Neural progenitor cell (in vitro differentiated cells): ENCODE data around the gene ARSK. TPM values are rescaled to one million over a fixed set of nuclear protein-coding genes. Genes with fewer than 3 reads are reported as not detected.

Experiments used
- DNase-seq: peaks from one replicate; pipeline ENCODE4 v3.0.0-alpha.2; 2016; ENCODE audit warnings: low spot score
- H2AFZ ChIP-seq: fragments of 200-600 bp; sonication (generic); replicated peaks from 2 replicates; pipeline ENCODE4 v1.6.1; 2016; ENCODE audit warnings: antibody characterized with exemption
- H3F3A ChIP-seq: fragments of 200-600 bp; sonication (generic); 2 replicates; pipeline ENCODE4 v1.6.1; 2016; ENCODE audit warnings: antibody characterized with exemption, low read depth
- H3K27ac ChIP-seq: fragments of 200-600 bp; sonication (generic); 2 replicates; pipeline ENCODE4 v1.5.1; 2016; ENCODE audit warnings: mild to moderate bottlenecking
- H3K27me3 ChIP-seq: fragments of 200-600 bp; sonication (generic); 2 replicates; pipeline ENCODE4 v1.6.1; 2016; ENCODE audit warnings: mild to moderate bottlenecking, moderate library complexity
- H3K36me3 ChIP-seq: fragments of 200-600 bp; sonication (generic); 2 replicates; pipeline ENCODE4 v1.5.1; 2016
- H3K4me1 ChIP-seq: fragments of 200-600 bp; sonication (generic); 2 replicates; pipeline ENCODE4 v1.6.1; 2016; ENCODE audit warnings: mixed run types
- H3K4me2 ChIP-seq: fragments of 200-600 bp; sonication (generic); 2 replicates; pipeline ENCODE4 v1.6.1; 2016
- H3K4me3 ChIP-seq: fragments of 200-600 bp; sonication (generic); 2 replicates; pipeline ENCODE4 v1.5.1; 2016
- H3K79me2 ChIP-seq: fragments of 200-600 bp; sonication (generic); 2 replicates; pipeline ENCODE4 v1.6.1; 2016; ENCODE audit warnings: low read depth
- H3K9ac ChIP-seq: fragments of 200-600 bp; sonication (generic); 2 replicates; pipeline ENCODE4 v1.6.1; 2016
- H3K9me3 ChIP-seq: fragments of 200-600 bp; sonication (generic); 2 replicates; pipeline ENCODE4 v1.5.1; 2016; ENCODE audit warnings: low read depth
- H4K20me1 ChIP-seq: fragments of 200-600 bp; sonication (generic); 2 replicates; pipeline ENCODE4 v1.6.1; 2016; ENCODE audit warnings: low read depth
- H3K27ac Mint-ChIP-seq: 3 replicates; pipeline ENCODE4 v1.8.0; 2021; ENCODE audit warnings: mixed read lengths
- H3K27me3 Mint-ChIP-seq: 2 replicates; pipeline ENCODE4 v1.8.0; 2022; ENCODE audit warnings: low read depth, mild to moderate bottlenecking, inconsistent platforms, moderate library complexity, mixed read lengths; ENCODE audit not compliant: insufficient read depth
- H3K36me3 Mint-ChIP-seq: 3 replicates; pipeline ENCODE4 v1.8.0; 2021; ENCODE audit warnings: mixed read lengths
- H3K4me1 Mint-ChIP-seq: 3 replicates; pipeline ENCODE4 v1.8.0; 2021; ENCODE audit warnings: mixed read lengths
- H3K4me3 Mint-ChIP-seq: 3 replicates; pipeline ENCODE4 v1.8.0; 2021; ENCODE audit warnings: mild to moderate bottlenecking, moderate library complexity, mixed read lengths
- H3K9me3 Mint-ChIP-seq: 3 replicates; pipeline ENCODE4 v1.8.0; 2020; ENCODE audit warnings: mixed read lengths
- EZH2 ChIP-seq: fragments of 200-600 bp; sonication (generic); IDR thresholded peaks from 2 replicates; pipeline ENCODE4 v1.6.1; 2017; ENCODE audit warnings: antibody characterized with exemption, mild to moderate bottlenecking, moderate library complexity
- EZH2phosphoT487 ChIP-seq: fragments of 200-600 bp; sonication (generic); IDR thresholded peaks from 2 replicates; pipeline ENCODE4 v1.6.1; 2017; ENCODE audit warnings: antibody characterized with exemption
- total RNA-seq: library from RNA; depleted of rRNA; stranded (reverse); fragments of >200 nt; gene quantifications from 2 replicates; pipeline ENCODE4 v1.2.3, GENCODE V29; 2015; ENCODE audit warnings: low replicate concordance
- TF ChIP-seq, protein P1 (sequence below): fragments of 200-600 bp; sonication (generic); IDR thresholded peaks from 2 replicates; pipeline ENCODE4 v1.5.1; 2017; ENCODE audit warnings: antibody characterized with exemption, mild to moderate bottlenecking

Gene ARSK
- total RNA-seq, 1 donor from 2014 or later: 21.3 TPM

DNA sequence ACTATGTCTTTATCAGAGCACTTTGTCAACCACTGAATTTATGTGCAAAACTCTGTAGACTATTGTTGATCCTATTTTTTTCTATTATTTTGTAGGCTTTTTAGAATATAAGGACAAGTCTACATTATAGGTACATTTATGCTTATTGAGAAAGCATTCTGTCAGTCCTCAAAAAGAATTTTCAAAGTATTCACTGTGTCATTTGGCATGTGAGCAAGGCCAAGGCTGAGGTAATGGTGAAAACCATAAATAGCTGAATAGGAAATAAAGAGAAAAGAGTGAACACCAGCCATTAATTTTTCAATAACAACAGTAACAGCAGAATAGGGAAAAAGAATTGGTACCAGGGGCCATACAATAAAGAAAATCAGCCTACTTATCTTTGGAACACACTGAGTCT, 21.1 kb upstream of the ARSK start:
- no peaks in the 10 kb centered on the region for H3K79me2 ChIP-seq
- H3K9me3 Mint-ChIP-seq: no peaks in the 10 kb centered on the region
- no peak for DNase-seq
- H3K27me3 Mint-ChIP-seq: no peaks in the 10 kb centered on the region
- TF ChIP-seq EZH2 (no peak), EZH2phosphoT487 (no peak)
- TF ChIP-seq, protein P1, sequence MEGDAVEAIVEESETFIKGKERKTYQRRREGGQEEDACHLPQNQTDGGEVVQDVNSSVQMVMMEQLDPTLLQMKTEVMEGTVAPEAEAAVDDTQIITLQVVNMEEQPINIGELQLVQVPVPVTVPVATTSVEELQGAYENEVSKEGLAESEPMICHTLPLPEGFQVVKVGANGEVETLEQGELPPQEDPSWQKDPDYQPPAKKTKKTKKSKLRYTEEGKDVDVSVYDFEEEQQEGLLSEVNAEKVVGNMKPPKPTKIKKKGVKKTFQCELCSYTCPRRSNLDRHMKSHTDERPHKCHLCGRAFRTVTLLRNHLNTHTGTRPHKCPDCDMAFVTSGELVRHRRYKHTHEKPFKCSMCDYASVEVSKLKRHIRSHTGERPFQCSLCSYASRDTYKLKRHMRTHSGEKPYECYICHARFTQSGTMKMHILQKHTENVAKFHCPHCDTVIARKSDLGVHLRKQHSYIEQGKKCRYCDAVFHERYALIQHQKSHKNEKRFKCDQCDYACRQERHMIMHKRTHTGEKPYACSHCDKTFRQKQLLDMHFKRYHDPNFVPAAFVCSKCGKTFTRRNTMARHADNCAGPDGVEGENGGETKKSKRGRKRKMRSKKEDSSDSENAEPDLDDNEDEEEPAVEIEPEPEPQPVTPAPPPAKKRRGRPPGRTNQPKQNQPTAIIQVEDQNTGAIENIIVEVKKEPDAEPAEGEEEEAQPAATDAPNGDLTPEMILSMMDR: no peak
- no peak overlapping the region for H3K4me3 Mint-ChIP-seq
- H3K4me2 ChIP-seq: no peak overlapping the region
- no peaks in the 10 kb centered on the region for H3F3A ChIP-seq
- no peaks in the 10 kb centered on the region for H3K4me1 ChIP-seq
- peaks cover 3% of the 10 kb centered on the region for H4K20me1 ChIP-seq
- H3K9me3 ChIP-seq: no peaks in the 10 kb centered on the region
- H3K4me1 Mint-ChIP-seq: no peaks in the 10 kb centered on the region
- H3K36me3 ChIP-seq: peaks cover 10% of the 10 kb centered on the region
- H3K27ac ChIP-seq: no peak overlapping the region
- H2AFZ ChIP-seq: no peak overlapping the region
- H3K27ac Mint-ChIP-seq: no peak overlapping the region
- peaks cover 18% of the 10 kb centered on the region for H3K36me3 Mint-ChIP-seq
- no peak overlapping the region for H3K9ac ChIP-seq
- no peak overlapping the region for H3K4me3 ChIP-seq
- no peaks in the 10 kb centered on the region for H3K27me3 ChIP-seq

DNA sequence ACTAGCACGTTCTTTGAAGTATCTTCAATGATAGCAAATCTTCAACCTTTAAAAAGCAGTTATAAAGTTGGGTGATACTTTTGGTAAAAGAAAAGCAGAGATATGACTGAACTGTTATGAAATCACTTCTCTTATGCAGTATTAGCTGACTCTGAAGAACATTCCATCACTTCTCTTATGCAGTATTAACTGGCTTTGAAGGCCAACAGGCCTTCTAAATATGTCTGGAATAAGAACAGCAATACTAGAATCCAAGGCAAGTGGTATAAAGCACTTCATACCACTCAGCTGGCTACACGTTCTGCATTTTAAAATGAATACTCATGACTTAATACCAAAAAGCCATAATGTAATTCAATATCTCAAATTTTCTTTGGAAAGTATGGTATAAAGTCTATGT, 17.4 kb upstream of the ARSK start:
- Mint-ChIP-seq H3K4me1 (no peaks in the 10 kb centered on the region), H3K4me3 (no peak overlapping the region), H3K9me3 (no peaks in the 10 kb centered on the region), H3K27ac (no peak overlapping the region), H3K27me3 (no peaks in the 10 kb centered on the region), H3K36me3 (peaks cover 34% of the 10 kb centered on the region)
- Histone ChIP-seq H3K9ac (no peak overlapping the region), H3F3A (no peaks in the 10 kb centered on the region), H3K4me1 (no peaks in the 10 kb centered on the region), H3K27ac (no peak overlapping the region), H3K27me3 (no peaks in the 10 kb centered on the region), H3K9me3 (no peaks in the 10 kb centered on the region), H4K20me1 (peaks cover 3% of the 10 kb centered on the region), H3K4me2 (no peak overlapping the region), H3K79me2 (no peaks in the 10 kb centered on the region), H2AFZ (no peak overlapping the region), H3K36me3 (peaks cover 27% of the 10 kb centered on the region), H3K4me3 (no peak overlapping the region)
- TF ChIP-seq EZH2 (no peak), EZH2phosphoT487 (no peak)
- TF ChIP-seq, protein P1: no peak
- no peak for DNase-seq

DNA sequence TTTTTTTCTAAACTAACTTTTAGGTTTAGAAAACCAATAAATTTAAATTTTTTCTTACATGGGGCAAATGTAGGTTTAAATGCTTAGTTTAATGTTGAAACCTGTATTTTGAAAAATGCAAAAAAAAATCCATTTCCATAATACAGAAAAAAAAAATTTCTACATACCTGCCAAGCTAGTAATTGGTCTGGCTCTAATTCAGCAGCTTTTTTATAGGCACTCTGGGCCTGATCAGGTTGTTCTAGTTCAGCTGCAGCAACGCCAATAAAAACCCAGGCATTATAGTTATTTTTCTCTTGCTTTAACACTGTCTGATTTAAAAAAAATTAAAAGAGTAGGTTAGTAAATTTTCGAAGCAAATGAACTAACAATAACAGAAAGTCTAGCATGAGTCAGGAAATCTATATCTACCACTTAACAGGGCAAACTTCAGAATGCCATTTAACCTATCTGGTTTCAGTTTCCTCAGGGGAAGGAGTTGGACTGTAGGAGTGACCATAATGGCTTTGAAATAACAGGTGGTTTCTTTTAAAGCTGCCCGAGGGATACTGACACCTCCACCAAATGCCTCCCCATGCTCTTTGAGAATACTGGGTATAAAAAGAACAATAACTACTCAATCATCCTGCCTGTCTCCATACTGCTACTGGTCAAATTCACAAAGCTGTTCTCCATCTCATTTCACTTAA, 11.7 kb upstream of the ARSK start:
- no peak for TF ChIP-seq EZH2
- TF ChIP-seq, protein P1: no peak
- TF ChIP-seq EZH2phosphoT487: no peak
- Mint-ChIP-seq H3K4me3 (no peak overlapping the region), H3K9me3 (no peaks in the 10 kb centered on the region), H3K27ac (no peak overlapping the region), H3K27me3 (no peaks in the 10 kb centered on the region), H3K36me3 (peaks cover 23% of the 10 kb centered on the region), H3K4me1 (no peaks in the 10 kb centered on the region)
- H3F3A ChIP-seq: no peaks in the 10 kb centered on the region
- H3K27ac ChIP-seq: no peak overlapping the region
- DNase-seq: no peak
- no peak overlapping the region for H2AFZ ChIP-seq
- H4K20me1 ChIP-seq: no peaks in the 10 kb centered on the region
- H3K27me3 ChIP-seq: no peaks in the 10 kb centered on the region
- peaks cover 20% of the 10 kb centered on the region for H3K36me3 ChIP-seq
- H3K4me2 ChIP-seq: no peak overlapping the region
- no peaks in the 10 kb centered on the region for H3K4me1 ChIP-seq
- H3K9ac ChIP-seq: no peak overlapping the region
- no peak overlapping the region for H3K4me3 ChIP-seq
- H3K79me2 ChIP-seq: peaks cover 2% of the 10 kb centered on the region
- H3K9me3 ChIP-seq: no peaks in the 10 kb centered on the region
